GM12872 (cell line): ENCODE measurements around the gene CXXC4.

Experiments used
- TF ChIP-seq, protein P1 (sequence below): IDR thresholded peaks from 3 replicates; pipeline ENCODE4 v1.5.1; 2011; ENCODE audit warnings: low read depth, mild to moderate bottlenecking, low read length, moderate library complexity; ENCODE audit not compliant: insufficient read depth

CXXC4 gene

DNA sequence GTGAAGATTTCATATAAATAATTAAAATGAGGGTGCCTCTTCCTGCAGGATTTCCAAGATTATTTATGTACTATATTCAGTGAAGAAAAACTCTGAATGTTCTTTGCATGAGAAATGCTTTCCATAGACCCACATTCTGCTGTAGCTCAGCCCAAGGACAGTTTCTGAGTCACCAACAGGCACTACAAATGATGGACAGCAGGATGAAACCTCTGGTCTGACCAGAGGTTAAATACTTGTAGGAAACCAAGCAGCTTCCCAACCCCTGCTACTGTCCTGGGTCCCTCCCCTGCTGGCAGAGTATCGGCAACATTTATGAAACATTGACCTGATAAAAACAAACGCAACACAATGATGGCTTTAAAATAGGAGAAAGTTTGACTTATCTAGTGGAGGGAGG lies 73.1 kb downstream of the CXXC4 start:
- TF ChIP-seq, protein P1, sequence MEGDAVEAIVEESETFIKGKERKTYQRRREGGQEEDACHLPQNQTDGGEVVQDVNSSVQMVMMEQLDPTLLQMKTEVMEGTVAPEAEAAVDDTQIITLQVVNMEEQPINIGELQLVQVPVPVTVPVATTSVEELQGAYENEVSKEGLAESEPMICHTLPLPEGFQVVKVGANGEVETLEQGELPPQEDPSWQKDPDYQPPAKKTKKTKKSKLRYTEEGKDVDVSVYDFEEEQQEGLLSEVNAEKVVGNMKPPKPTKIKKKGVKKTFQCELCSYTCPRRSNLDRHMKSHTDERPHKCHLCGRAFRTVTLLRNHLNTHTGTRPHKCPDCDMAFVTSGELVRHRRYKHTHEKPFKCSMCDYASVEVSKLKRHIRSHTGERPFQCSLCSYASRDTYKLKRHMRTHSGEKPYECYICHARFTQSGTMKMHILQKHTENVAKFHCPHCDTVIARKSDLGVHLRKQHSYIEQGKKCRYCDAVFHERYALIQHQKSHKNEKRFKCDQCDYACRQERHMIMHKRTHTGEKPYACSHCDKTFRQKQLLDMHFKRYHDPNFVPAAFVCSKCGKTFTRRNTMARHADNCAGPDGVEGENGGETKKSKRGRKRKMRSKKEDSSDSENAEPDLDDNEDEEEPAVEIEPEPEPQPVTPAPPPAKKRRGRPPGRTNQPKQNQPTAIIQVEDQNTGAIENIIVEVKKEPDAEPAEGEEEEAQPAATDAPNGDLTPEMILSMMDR, result no peak

DNA sequence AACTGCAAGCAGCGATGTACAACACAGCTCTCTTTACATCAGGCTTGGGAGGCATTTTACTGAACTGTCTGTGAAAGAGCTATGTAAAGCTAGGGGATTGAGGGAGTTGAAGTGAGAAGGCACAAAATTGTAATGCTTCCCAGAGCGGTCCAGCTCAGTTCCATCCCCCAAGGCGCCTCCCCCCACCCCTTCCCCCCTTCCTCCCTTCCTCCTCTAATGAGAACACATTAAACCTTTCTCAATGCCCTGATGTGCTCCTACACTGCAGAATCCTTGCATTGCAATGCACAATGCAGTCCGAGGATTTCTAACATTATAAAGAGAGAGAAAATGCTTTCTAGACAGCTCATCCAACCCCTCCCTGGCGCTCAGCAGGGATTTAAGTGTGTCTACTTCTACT lies 73.9 kb downstream of the CXXC4 start:
- TF ChIP-seq, protein P1, result no peak
